ENCODE results near the gene IKZF2. TPM values are rescaled to one million over a fixed set of nuclear protein-coding genes. Genes with fewer than 3 reads are reported as not detected.

Gene IKZF2
- total and polyA plus RNA-seq, 2 of the 4 experiments (the other 2 are of a cell fraction) = 2.1 to 25.5 TPM

DNA sequence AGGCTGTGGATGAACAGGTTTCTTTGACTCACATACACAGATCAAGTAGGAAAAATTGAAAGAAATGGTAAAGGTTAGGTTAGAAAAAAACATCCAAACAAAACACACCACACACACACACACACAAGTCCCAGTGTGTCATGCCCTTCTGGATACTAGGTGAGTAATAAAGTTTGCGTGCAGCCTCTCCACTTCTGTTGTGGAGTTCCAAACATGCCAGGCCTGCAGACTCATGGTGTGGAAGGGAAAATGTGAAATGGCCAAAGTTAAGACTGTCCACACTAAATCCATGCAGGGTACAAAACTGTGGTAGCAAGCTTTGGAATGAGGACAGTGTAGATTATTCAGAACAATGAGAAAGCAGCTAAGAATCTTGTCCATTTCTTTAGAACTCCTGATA lies 114.6 kb downstream of the IKZF2 start:
- ATAC-seq (ENCODE audit: low read depth) (peak; percentile 91), DNase-seq (peak; percentile 85)
- Histone ChIP-seq H3K9me3 (ENCODE audit: control insufficient read depth, insufficient read depth, low read length) (no peaks in the 10 kb centered on the region), H3K27ac (ENCODE audit: insufficient read depth, low read length) (no peak overlapping the region), H3K36me3 (ENCODE audit: control insufficient read depth, insufficient read depth, low read length) (no peaks in the 10 kb centered on the region), H3K23ac (ENCODE audit: low read depth, low read length) (no peak overlapping the region), H2AK5ac (ENCODE audit: low read depth, low read length) (no peak overlapping the region), H4K5ac (ENCODE audit: low read depth, low read length) (no peak overlapping the region), H2AK9ac (replicated peaks; ENCODE audit: low read depth, low read length, poor library complexity) (no peak overlapping the region), H3K27me3 (ENCODE audit: control insufficient read depth, insufficient read depth, low read length) (no peaks in the 10 kb centered on the region), H3K4me3 (ENCODE audit: insufficient read depth, low read depth, low read length) (no peak overlapping the region), H3K9me1 (ENCODE audit: insufficient read depth, low read length) (peaks cover 3% of the 10 kb centered on the region; the same call in 1 of the 2 replicates), H2BK120ac (ENCODE audit: low read depth, low read length) (no peak overlapping the region), H4K8ac (ENCODE audit: low read depth in 2 of 2, low read length in 2 of 2) (no peak overlapping the region), H3K18ac (ENCODE audit: low read depth, low read length) (no peak overlapping the region), H3K79me1 (ENCODE audit: low read depth in 1 of 2, low read length in 2 of 2) (no peaks in the 10 kb centered on the region), H3K4me1 (ENCODE audit: control insufficient read depth, insufficient read depth, low read length) (peaks cover 2% of the 10 kb centered on the region; the same call in 1 of the 2 replicates), H2AFZ (replicated peaks; ENCODE audit: low read length, poor library complexity) (no peak overlapping the region), H3K56ac (ENCODE audit: extremely low read depth, insufficient read depth, low read length) (no peak overlapping the region), H3K4ac (ENCODE audit: low read depth, low read length) (no peak overlapping the region), H3K4me2 (ENCODE audit: low read depth, low read length) (no peak overlapping the region), H2BK20ac (ENCODE audit: low read depth, low read length) (no peak overlapping the region), H2BK5ac (ENCODE audit: low read depth, low read length, poor library complexity, severe bottlenecking) (peak overlapping the region; percentile 35), H4K91ac (ENCODE audit: insufficient read depth, low read depth, low read length) (no peak overlapping the region), H4K20me1 (ENCODE audit: insufficient read depth, low read length) (no peaks in the 10 kb centered on the region), H3K14ac (replicated peaks; ENCODE audit: low read depth, low read length) (no peak overlapping the region), H3K9ac (ENCODE audit: low read depth, low read length) (no peak overlapping the region), H2BK15ac (ENCODE audit: low read depth, low read length) (no peak overlapping the region)
- intact Hi-C loops (cut with micrococcal nuclease) = no loop called here
- in situ Hi-C loops (cut with MboI; ENCODE audit: low sequenced_read_pairs) = no loop called here
- BruUV-seq (replicated peaks) = no TSS peak
- CTCF ChIA-PET = no interaction called here
- POLR2A ChIA-PET (ENCODE audit: unreplicated experiment) = no interaction called here
- TF ChIP-seq FOS (IDR thresholded peaks at IDR 0.05; ENCODE audit: low read depth, low read length) (peak; percentile 32; the same call in 1 of the 2 replicates), RAD21 (IDR thresholded peaks at IDR 0.05; ENCODE audit: low read length) (no peak), CEBPB (IDR thresholded peaks at IDR 0.05; ENCODE audit: low read depth, low read length) (no peak), MAZ (IDR thresholded peaks at IDR 0.05; ENCODE audit: borderline replicate concordance, low read depth, low read length) (no peak), CHD1 (IDR thresholded peaks at IDR 0.05; ENCODE audit: low read depth, low read length) (no peak), NFE2L2 (IDR thresholded peaks at IDR 0.05; ENCODE audit: low read depth, low read length) (peak; percentile 39; the same call in 1 of the 2 replicates)
- TF ChIP-seq, protein P1, sequence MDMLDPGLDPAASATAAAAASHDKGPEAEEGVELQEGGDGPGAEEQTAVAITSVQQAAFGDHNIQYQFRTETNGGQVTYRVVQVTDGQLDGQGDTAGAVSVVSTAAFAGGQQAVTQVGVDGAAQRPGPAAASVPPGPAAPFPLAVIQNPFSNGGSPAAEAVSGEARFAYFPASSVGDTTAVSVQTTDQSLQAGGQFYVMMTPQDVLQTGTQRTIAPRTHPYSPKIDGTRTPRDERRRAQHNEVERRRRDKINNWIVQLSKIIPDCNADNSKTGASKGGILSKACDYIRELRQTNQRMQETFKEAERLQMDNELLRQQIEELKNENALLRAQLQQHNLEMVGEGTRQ (IDR thresholded peaks at IDR 0.05; ENCODE audit: low read depth, low read length) = no peak
- no CpG with 5 or more reads among the region's 1 CpG for WGBS, 2 experiments (ENCODE audit: extremely low coverage in 2 of 2, insufficient read length in 1 of 2)
- dilution Hi-C loops (cut with HindIII; ENCODE audit: low sequenced_read_pairs, unreplicated experiment) = no loop called here

All from IMR-90 (cell line).